Stimulated activated CD4-positive, alpha-beta T cell treated with anti-CD3 and anti-CD28 coated beads, TNF-alpha, amount 100 ng/mL, for 1 hour (primary cell): ENCODE data around the gene ADAMTS16.

Experiments used
- DNase-seq, 3 donors: peaks; one replicate each; pipeline ENCODE4 v3.0.0-alpha.2; 2020; ENCODE audit warnings: low read depth in 3 of 3, low spot score in 1 of 3

The ADAMTS16 gene

DNA sequence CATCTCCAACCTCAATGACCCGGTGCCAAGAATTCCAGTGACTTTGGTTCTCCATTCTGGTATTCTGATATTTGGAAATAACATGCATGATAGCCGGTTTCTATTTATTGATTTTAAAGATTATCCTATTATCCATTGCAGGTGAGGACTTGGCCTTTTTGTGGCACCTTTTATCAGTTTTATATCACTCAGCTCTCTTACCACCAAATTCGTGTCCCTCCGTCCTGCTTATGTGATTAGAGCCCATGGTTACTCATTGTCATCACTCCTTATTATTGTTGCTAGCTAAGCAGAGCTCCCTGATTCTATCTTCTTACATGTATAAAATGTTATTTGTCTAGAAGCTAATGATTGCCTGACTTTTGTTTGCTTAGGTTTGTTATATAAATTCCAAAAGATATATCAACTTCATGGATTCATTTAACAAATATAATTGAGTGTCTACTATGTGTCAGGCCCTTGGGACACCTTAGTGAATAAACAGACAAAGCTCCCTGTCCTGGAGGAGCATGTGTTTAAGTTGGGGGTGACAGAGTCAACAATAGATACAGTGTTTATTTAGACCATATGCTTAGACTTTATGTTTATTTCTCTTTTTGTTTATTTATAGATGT lies 138.2 kb downstream of the ADAMTS16 start:
- DNase-seq: no peak

DNA sequence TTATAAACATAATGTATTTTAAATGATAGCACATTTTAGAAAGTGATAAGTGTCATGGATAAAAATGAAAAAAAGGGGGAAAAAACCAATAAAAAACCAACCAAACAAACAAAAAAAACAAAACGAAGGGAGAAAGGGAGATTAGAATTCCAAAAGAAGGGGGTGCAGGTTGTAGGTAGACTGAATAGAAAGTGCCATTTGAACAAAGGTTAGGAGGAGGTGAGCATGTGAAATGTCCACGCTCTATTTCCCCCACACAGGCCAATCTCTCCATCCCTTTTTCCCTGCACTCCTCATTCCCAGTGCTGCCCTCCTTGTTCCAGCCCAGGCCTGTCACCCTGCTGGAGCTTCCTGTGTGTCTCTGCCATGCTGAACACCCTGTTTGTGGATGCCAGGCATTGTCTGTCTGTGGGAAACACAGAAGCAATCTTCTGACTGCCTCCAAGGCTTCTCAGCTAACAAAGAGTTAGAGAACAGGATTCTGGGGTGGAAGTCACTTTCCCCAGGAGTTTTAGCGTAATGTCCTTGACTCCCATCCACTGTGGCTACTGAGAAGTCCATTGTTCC lies 138.8 kb downstream of the ADAMTS16 start:
- DNase-seq: no peak

- no peak for DNase-seq
Observed at GRCh38 chr5:5285906-5286305, 145.8 kb downstream of the ADAMTS16 start.

DNA sequence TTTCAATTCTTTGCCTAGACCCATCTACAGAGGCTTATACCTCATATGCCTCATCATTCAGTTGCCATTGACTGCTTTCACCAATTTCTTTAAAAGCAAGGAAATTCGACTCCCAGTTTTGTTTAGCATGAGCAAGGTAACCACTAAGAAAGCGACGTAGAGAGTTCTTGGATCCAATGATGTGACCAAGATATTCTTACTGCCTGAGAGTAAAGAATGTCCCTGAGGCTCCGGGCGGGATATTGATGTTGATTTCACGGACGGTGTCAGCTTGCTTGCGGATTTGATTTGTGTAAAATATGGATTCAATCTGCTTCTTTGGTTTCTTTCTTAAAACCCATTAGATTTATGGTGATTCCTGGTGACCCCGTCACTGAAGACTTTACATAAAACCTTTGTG lies 147.3 kb downstream of the ADAMTS16 start:
- DNase-seq: no peak

GRCh38 chr5:5288201-5288600 lies 148.1 kb downstream of the ADAMTS16 start:
- no peak for DNase-seq

DNA sequence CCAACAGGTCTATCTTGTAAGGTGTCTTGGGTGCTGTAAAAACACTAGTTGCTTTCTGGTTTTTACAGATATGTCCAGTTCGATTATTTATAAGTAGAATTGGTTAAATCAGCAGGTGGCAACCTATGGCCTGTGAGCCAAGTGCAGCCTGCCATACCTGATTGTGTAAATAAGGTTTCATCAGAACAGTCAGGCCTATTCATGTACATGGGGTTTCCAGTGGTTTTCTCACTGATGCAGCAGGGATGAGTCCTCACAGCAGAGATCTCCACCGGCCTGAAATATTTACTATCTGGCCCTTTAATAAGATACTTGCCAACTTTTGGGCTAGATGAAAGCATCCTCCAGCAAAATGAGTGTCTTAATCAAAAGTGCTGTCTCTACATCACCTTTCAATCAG lies 149.4 kb downstream of the ADAMTS16 start:
- DNase-seq: no peak

- no peak for DNase-seq
Observed at GRCh38 chr5:5290674-5291334, 150.7 kb downstream of the ADAMTS16 start.

- DNase-seq: no peak
Observed at GRCh38 chr5:5291357-5291756, 151.2 kb downstream of the ADAMTS16 start.

DNA sequence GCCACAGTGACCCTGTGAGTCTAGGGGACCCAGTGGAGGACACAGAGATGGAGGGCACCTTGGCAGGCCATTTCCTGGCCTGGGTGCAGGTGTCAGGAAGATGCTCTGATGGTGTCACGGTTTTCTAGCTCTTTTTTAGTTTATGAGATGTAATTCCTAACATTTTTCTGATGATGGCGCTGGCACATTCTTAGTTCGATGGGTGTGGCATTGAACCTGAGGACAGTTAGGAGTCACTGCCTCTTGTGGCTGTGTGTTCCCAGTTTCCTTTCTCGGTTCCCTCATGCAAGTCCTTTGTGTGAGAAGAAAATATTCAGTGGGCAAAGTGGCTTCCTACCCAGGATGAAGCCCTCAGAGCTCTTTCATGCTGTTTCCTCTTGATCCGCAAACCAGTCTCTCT lies 152.9 kb downstream of the ADAMTS16 start:
- DNase-seq: no peak

DNA sequence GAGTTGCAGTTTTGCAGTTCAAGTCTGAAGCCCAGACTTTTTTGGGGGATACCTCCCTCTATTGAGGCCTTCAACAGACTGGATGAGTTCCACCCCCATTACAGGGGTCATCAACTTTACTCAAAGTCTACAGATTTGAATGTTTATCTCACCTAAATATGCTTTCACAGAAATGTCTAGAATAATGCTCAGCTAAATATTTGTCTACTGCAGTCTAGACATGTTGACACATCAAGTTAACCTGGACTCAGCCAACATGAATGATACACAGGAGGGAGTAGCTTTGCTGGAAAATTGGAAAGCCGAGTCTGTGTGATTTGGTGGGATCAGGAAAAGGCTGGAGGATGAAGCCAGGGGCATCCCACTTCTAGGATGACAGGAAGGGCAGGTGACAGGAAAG lies 154.3 kb downstream of the ADAMTS16 start:
- no peak for DNase-seq

DNA sequence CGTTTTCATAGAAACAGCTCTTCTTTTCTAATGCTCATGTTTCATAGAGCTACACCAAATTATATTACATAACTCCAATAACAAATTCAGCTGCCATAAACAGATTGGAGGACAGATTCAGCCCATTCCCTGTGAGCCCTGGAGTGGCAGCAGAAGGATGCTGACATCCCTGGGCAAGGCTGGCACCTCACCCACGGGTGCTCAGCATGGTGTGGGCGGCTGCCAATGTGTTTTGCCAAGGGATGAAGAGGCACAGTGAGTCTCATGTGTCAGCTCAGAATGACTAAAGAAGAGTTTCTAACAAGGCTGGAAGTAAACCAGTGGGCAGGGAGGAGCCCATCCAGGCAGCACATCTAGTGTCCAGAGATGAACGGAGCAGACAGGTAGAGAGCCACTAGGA lies 155.2 kb downstream of the ADAMTS16 start:
- DNase-seq: no peak

DNA sequence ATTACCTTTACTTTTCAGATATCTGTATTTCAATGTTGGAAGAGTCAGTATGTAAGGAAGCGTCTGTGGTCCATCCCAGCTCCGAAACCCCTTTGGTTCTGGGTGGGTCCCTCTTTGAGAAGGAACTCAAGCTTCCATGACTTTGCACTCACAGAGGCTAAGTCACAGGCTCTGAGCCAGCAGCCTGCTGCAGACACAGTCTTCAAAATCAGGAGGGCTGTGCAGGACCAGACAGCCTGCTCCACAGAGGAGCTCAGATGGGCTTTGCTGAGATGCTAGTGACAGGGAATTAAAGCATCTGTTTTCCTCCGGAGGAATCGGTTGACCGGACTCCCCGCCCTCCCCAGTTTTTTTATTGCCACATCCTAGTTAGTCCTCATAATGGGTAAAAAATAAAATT lies 155.9 kb downstream of the ADAMTS16 start:
- DNase-seq: no peak

DNA sequence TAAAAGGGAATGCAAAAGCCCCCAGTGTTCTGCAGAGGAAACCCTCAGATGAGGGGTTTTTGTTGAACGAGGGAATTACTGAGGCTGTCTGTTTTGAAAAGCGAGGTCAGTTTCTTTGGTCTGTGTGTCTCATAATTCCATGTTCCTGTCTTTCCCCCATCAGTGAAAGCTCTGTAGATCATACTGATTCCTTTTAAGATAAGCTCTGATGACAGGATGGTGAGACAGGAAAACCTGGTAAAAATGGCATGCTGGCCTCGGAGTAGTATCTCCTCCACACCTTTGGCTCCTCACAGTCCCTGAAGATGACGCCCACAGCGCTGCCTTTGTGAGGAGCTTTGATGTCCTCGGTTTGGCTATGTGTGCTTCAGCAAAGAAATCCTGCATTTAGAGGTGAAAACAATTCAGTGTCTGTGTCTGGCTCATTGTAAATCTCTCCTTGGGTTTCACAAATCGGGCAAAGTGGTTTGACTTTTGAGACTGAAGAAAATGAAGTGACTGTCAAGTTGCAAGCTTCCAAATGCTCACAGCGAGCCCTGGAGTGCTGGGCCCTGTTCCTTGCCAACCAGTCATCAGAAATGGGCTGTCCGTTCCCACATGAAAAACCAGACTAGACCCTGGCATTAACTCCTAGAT lies 157.4 kb downstream of the ADAMTS16 start:
- no peak for DNase-seq

DNA sequence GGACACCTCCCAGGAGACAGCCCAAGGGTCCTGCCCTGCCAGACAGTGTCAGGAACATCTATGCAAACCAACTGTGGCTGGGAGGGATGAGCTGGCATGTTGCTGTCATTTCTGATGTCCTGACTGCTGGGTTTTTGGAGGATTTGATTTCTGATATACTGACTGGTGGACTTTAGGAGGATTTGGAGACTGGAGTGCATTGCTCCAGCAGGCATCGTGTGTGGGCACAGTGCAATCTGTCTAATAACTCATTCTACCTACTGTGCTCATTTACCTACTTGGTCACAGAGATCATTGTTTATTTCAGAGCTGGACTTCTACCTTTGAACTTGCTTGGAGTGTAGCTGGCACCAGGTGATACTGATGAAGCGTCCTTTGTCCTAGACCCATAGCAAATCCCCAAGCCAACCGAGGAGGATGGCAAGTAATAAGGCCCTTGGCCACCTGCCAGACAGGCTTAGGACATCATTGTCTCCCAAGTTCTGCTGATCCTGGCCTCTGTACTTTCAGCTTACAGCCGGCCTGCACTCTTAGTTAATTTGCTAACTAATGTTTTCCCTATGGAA lies 158.0 kb downstream of the ADAMTS16 start:
- no peak for DNase-seq

DNA sequence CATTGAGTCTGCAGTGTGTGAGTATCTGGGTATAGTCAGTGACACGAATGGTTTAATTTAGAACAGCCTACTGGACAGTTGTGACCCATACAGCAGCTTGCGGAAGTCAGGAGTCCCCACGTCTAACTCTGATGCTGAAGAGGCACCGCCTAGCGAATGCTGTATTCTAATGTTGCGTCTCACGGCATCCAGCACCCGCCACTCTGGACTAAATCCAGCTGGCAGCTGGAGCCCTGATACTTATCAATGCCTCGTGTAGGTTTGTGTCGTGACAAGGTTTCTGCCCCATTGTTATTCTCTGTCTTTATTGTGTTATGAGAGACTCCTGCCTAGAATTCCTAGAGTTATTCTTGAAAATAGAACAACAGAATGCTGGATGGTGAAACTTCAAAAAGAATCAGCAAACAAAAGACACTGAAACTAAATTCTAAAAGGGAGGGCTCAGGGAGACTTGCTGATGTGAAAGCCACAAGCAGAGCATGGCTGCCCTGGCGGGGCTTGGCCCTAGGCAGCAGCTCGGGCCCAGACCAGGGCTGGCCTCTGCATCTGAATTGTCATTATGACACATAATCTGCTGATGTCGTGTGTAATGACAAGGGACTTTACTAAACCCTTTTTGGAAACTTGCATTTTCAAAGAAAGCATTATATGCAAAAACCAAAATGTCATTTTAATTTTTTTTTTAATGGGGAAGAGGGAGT lies 158.9 kb downstream of the ADAMTS16 start:
- DNase-seq: no peak

DNA sequence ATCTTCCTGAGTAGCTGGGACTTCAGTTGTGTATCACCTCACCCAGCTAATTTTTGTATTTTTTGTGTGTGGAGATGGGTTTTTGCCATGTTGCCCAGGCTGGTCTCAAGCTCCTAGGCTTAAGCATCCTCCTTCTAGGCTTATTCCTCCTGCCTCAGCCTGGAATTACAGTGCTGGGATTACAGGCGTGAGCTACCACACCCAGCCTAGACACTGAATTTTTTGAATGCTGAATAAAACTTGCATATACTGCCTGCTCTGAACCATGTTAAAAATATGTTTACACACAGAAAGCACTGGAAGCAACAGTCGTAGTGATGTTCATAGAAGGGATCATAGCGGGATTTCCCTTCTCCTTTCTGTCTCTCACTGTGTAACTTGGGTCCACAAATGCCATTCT lies 161.0 kb downstream of the ADAMTS16 start:
- no peak for DNase-seq

GRCh38 chr5:5302201-5302600 lies 162.1 kb downstream of the ADAMTS16 start:
- no peak for DNase-seq

GRCh38 chr5:5303242-5303641 lies 163.1 kb downstream of the ADAMTS16 start:
- no peak for DNase-seq

- no peak for DNase-seq
Observed at GRCh38 chr5:5304361-5305020, 164.4 kb downstream of the ADAMTS16 start.

DNA sequence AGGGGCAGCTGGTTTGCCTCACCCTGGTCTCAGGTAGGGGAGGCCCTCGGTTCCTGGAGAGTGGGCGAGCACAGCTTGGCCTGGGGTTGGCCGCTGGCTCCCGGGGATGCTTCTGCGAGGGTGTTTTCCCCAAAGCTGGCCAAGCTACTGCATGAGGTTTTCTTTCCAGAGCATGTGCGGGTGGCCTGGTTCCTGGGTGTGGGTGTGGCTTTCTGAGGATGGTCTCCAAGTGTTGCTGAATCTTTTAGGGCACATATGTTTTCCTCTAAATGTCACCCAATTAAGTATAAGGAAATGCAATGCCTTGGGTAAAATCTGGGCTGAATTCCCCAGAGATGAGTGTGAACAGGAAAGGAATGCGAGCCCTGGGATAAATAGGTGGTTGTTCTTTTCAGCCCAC lies 166.6 kb downstream of the ADAMTS16 start:
- DNase-seq: no peak

- no peak for DNase-seq
Observed at GRCh38 chr5:5308319-5308718, 168.2 kb downstream of the ADAMTS16 start.
